Mononuclear cell (primary cell): ENCODE results near the gene CTIF. TPM values are rescaled to one million over a fixed set of nuclear protein-coding genes. Genes with fewer than 3 reads are reported as not detected.

Experiments used
- H3K27me3 ChIP-seq: 2 replicates; pipeline ENCODE4 v1.6.0; 2011; ENCODE audit warnings: low read length, control low read depth; ENCODE audit not compliant: insufficient read depth
- H3K4me1 ChIP-seq: 2 replicates; pipeline ENCODE4 v1.5.1; 2011; ENCODE audit warnings: mild to moderate bottlenecking, low read length, control low read depth; ENCODE audit not compliant: insufficient read depth
- H3K4me3 ChIP-seq: 2 replicates; pipeline ENCODE4 v1.5.1; 2011; ENCODE audit warnings: mild to moderate bottlenecking, low read length, moderate library complexity
- H3K9me3 ChIP-seq: 2 replicates; pipeline ENCODE4 v1.5.1; 2011; ENCODE audit warnings: low read depth, mild to moderate bottlenecking, control low read depth, low read length
- total RNA-seq: library from RNA; depleted of rRNA; stranded (reverse); fragments of >200 nt; gene quantifications from one replicate; pipeline ENCODE4 v1.2.3, GENCODE V29; 2012

CTIF gene
- total RNA-seq, 1 donor = 2.7 TPM

GRCh38 chr18:48695671-48696070 is 156.8 kb downstream of the CTIF start:
- no peaks in the 10 kb centered on the region for H3K27me3 ChIP-seq
- H3K4me1 ChIP-seq = peaks cover 7% of the 10 kb centered on the region
- no peak overlapping the region for H3K4me3 ChIP-seq
- H3K9me3 ChIP-seq = no peaks in the 10 kb centered on the region

- Histone ChIP-seq H3K27me3 (no peaks in the 10 kb centered on the region), H3K9me3 (no peaks in the 10 kb centered on the region), H3K4me3 (no peak overlapping the region), H3K4me1 (peaks cover 7% of the 10 kb centered on the region)
Measured at GRCh38 chr18:48696218-48696617, 157.4 kb downstream of the CTIF start.

- no peaks in the 10 kb centered on the region for H3K9me3 ChIP-seq
- peaks cover 7% of the 10 kb centered on the region for H3K4me1 ChIP-seq
- H3K4me3 ChIP-seq = no peak overlapping the region
- no peaks in the 10 kb centered on the region for H3K27me3 ChIP-seq
Measured at GRCh38 chr18:48697441-48697840, 158.6 kb downstream of the CTIF start.

- Histone ChIP-seq H3K9me3 (no peaks in the 10 kb centered on the region), H3K4me3 (no peak overlapping the region), H3K27me3 (no peaks in the 10 kb centered on the region), H3K4me1 (peaks cover 7% of the 10 kb centered on the region)
Measured at GRCh38 chr18:48698707-48699106, 159.9 kb downstream of the CTIF start.

GRCh38 chr18:48699761-48700160 is 160.9 kb downstream of the CTIF start:
- Histone ChIP-seq H3K27me3 (no peaks in the 10 kb centered on the region), H3K4me1 (peaks cover 7% of the 10 kb centered on the region), H3K4me3 (no peak overlapping the region), H3K9me3 (no peaks in the 10 kb centered on the region)

GRCh38 chr18:48700446-48700845 is 161.6 kb downstream of the CTIF start:
- Histone ChIP-seq H3K9me3 (no peaks in the 10 kb centered on the region), H3K27me3 (no peaks in the 10 kb centered on the region), H3K4me1 (peaks cover 7% of the 10 kb centered on the region), H3K4me3 (no peak overlapping the region)

GRCh38 chr18:48702346-48703027 is 163.7 kb downstream of the CTIF start:
- H3K9me3 ChIP-seq = no peaks in the 10 kb centered on the region
- peaks cover 14% of the 10 kb centered on the region for H3K4me1 ChIP-seq
- no peak overlapping the region for H3K4me3 ChIP-seq
- H3K27me3 ChIP-seq = no peaks in the 10 kb centered on the region

- Histone ChIP-seq H3K4me3 (no peak overlapping the region), H3K9me3 (no peaks in the 10 kb centered on the region), H3K4me1 (peaks cover 17% of the 10 kb centered on the region), H3K27me3 (no peaks in the 10 kb centered on the region)
Measured at GRCh38 chr18:48703028-48703386, 164.2 kb downstream of the CTIF start.

- Histone ChIP-seq H3K4me3 (no peak overlapping the region), H3K9me3 (no peaks in the 10 kb centered on the region), H3K27me3 (no peaks in the 10 kb centered on the region), H3K4me1 (peaks cover 16% of the 10 kb centered on the region)
Measured at GRCh38 chr18:48703418-48703817, 164.6 kb downstream of the CTIF start.

- H3K4me1 ChIP-seq = peaks cover 10% of the 10 kb centered on the region
- no peaks in the 10 kb centered on the region for H3K9me3 ChIP-seq
- no peaks in the 10 kb centered on the region for H3K27me3 ChIP-seq
- H3K4me3 ChIP-seq = no peak overlapping the region
Measured at GRCh38 chr18:48705043-48705442, 166.2 kb downstream of the CTIF start.

- H3K4me3 ChIP-seq = no peak overlapping the region
- no peaks in the 10 kb centered on the region for H3K9me3 ChIP-seq
- peaks cover 10% of the 10 kb centered on the region for H3K4me1 ChIP-seq
- H3K27me3 ChIP-seq = no peaks in the 10 kb centered on the region
Measured at GRCh38 chr18:48705531-48705930, 166.7 kb downstream of the CTIF start.

- Histone ChIP-seq H3K27me3 (no peaks in the 10 kb centered on the region), H3K4me1 (peaks cover 10% of the 10 kb centered on the region), H3K9me3 (no peaks in the 10 kb centered on the region), H3K4me3 (no peak overlapping the region)
Measured at GRCh38 chr18:48706731-48707130, 167.9 kb downstream of the CTIF start.

GRCh38 chr18:48707636-48708296 is 168.9 kb downstream of the CTIF start:
- H3K4me3 ChIP-seq = no peak overlapping the region
- no peaks in the 10 kb centered on the region for H3K27me3 ChIP-seq
- H3K9me3 ChIP-seq = no peaks in the 10 kb centered on the region
- peaks cover 10% of the 10 kb centered on the region for H3K4me1 ChIP-seq

- peaks cover 10% of the 10 kb centered on the region for H3K4me1 ChIP-seq
- no peaks in the 10 kb centered on the region for H3K27me3 ChIP-seq
- no peak overlapping the region for H3K4me3 ChIP-seq
- no peaks in the 10 kb centered on the region for H3K9me3 ChIP-seq
Measured at GRCh38 chr18:48708807-48709206, 170.0 kb downstream of the CTIF start.

GRCh38 chr18:48709371-48710062 is 170.7 kb downstream of the CTIF start:
- no peak overlapping the region for H3K4me3 ChIP-seq
- peaks cover 17% of the 10 kb centered on the region for H3K4me1 ChIP-seq
- no peaks in the 10 kb centered on the region for H3K9me3 ChIP-seq
- no peaks in the 10 kb centered on the region for H3K27me3 ChIP-seq
